Measurements from ENCODE around the gene SVEP1.
A peak's percentile ranks its signal among the peaks of the same experiment; 100 is the strongest.
"Not testable (repeated sequence)": the region's sequence is repeated elsewhere in the genome, so short reads cannot be mapped to it uniquely, and the experiment has no call there.

SVEP1 gene

GRCh38 chr9:110537841-110538646, 41.5 kb downstream of the SVEP1 start:
- peak; percentile 54 for DNase-seq (ENCODE audit: extremely low read depth, low read depth)
- TF ChIP-seq CTCF (IDR thresholded peaks at IDR 0.05; ENCODE audit: low read depth, low read length): no peak

GRCh38 chr9:110536822-110537221, 42.7 kb downstream of the SVEP1 start:
- no peak for DNase-seq (ENCODE audit: extremely low read depth, low read depth)
- no peak for TF ChIP-seq CTCF (IDR thresholded peaks at IDR 0.05; ENCODE audit: low read depth, low read length)

- DNase-seq (ENCODE audit: extremely low read depth, low read depth): not testable (repeated sequence)
Observed at GRCh38 chr9:110534162-110534561, 45.4 kb downstream of the SVEP1 start.

- TF ChIP-seq CTCF (IDR thresholded peaks at IDR 0.05; ENCODE audit: low read depth, low read length): no peak
- DNase-seq (ENCODE audit: extremely low read depth, low read depth): no peak
Observed at GRCh38 chr9:110532908-110533665, 46.5 kb downstream of the SVEP1 start.

GRCh38 chr9:110531776-110532175, 47.8 kb downstream of the SVEP1 start:
- no peak for DNase-seq (ENCODE audit: extremely low read depth, low read depth)
- no peak for TF ChIP-seq CTCF (IDR thresholded peaks at IDR 0.05; ENCODE audit: low read depth, low read length)

- not testable (repeated sequence) for DNase-seq (ENCODE audit: extremely low read depth, low read depth)
Observed at GRCh38 chr9:110531241-110531640, 48.3 kb downstream of the SVEP1 start.

GRCh38 chr9:110528645-110529044, 50.9 kb downstream of the SVEP1 start:
- DNase-seq (ENCODE audit: extremely low read depth, low read depth): no peak
- no peak for TF ChIP-seq CTCF (IDR thresholded peaks at IDR 0.05; ENCODE audit: low read depth, low read length)

GRCh38 chr9:110526426-110526825, 53.1 kb downstream of the SVEP1 start:
- TF ChIP-seq CTCF (IDR thresholded peaks at IDR 0.05; ENCODE audit: low read depth, low read length): no peak
- peak; percentile 58 for DNase-seq (ENCODE audit: extremely low read depth, low read depth)
